ENCODE results near the gene ADGRA1.

ADGRA1 gene

GRCh38 chr10:133079836-133080682 lies 7.7 kb upstream of the ADGRA1 start:
- no peak for DNase-seq

GRCh38 chr10:133080683-133081040 lies 7.1 kb upstream of the ADGRA1 start:
- DNase-seq = no peak

DNA sequence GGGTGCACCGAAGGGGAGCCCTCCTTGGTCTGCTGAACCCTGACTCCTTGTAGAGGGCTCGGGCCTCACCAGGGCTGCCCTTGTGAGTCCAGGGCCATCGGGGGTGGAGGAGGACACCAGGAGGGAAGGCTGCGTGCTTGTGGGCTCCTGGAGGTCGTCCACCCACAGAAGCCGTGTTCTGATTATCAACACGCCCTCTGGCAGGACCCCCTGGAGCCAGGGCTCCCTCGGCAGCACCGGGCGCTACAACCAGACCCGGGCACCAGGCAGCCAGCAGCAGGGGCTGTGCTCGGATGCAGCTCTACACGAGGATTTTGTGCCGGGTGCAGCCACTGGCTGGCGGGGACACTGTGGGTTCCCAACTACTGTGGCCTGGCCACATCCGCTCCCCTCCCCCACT lies 6.1 kb upstream of the ADGRA1 start:
- DNase-seq = no peak

- DNase-seq = no peak
Observed at GRCh38 chr10:133082685-133083421, 4.9 kb upstream of the ADGRA1 start.

- DNase-seq = no peak
Observed at GRCh38 chr10:133083422-133084100, 4.2 kb upstream of the ADGRA1 start.

GRCh38 chr10:133084491-133084890 lies 3.2 kb upstream of the ADGRA1 start:
- no peak for DNase-seq

GRCh38 chr10:133085251-133086125 lies 2.2 kb upstream of the ADGRA1 start:
- no peak for DNase-seq

DNA sequence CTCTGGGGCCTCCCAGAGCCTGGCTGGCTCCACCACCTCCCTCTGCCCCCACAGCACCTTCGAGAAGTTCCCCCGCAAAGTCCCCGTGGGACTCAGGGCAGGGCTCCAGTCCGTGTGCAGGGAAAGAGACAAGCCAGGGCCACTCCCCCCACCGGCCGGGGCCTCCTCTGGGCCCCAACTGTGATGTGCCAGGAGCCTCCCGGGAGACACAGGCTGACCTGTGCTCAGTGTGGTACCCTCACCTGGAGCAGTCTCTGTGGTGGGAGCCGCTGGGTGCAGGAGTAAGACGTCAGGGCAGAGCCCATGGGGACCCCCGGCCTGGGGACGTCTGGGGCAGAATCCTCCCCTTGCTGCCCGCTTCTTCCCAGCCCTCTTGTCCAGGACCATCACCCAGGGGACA lies 1.5 kb upstream of the ADGRA1 start:
- DNase-seq = no peak

- no peak for DNase-seq
Observed at GRCh38 chr10:133087045-133087678, 562 bp upstream of the ADGRA1 start.

- no peak for DNase-seq
Observed at GRCh38 chr10:133088179-133088955, 643 bp downstream of the ADGRA1 start.

DNA sequence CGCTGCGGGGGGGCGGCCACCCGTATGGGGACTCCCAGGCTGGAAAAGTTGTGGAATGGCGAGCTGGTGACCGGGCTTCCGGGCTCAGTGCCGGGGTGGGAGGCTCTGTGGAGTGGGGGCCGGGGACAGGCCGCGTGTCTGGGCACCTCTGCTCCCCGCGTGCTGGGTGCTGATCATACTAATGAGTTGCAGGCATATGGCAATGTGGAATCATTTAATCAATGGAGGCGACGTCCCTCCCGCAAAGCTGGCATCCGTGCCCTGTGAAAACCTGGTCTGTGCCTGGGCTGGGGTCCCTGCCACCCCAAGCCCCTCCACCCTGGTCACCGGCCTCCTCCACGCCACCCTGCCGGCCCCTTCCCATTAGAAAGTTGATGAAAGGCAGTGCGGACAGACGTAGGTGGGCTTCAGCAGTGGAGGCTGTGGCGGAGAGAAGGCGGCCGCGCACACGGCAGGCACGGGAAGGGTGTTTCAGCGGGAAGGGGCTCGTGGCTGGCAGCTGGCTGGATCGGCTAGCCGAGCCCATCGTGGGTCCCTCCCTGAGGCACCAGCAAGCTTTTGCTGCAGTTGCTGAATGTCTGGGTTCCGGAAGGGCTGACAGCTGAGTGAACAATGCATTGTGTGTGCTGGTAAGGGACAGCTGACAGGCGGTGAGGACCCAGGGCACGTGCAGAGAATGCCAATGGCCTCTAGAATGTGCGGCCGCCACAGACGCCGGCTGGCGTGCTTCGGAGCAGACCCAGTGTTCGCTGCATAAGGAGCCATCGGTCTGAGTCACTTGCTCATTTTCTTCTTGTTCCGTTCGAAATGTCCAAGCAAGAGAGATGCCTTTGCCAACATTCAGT lies 1.5 kb downstream of the ADGRA1 start:
- no peak for DNase-seq

- DNase-seq = no peak
Observed at GRCh38 chr10:133090101-133090500, 2.4 kb downstream of the ADGRA1 start.

DNA sequence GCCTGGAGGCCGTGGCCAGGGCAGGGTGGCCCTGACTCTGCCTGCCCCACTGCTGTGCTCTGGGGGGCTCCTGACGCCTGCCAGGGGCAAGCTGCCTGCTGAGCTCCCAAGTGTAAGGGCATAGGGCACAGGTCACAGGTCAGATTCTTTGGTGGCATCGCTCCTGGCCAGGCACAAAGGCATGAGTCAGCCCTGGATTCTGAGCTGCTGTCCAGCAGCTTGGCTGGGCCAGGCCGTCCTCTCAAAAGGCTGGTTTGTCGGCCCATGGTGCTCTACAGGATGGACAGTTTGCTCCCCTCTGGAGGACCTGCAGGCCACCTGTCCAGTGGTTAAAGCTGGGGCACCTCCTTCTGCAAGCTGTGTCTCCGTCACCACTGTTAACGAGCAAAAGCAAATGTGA lies 2.9 kb downstream of the ADGRA1 start:
- no peak for DNase-seq

- no peak for DNase-seq
Observed at GRCh38 chr10:133091316-133091715, 3.6 kb downstream of the ADGRA1 start.

DNA sequence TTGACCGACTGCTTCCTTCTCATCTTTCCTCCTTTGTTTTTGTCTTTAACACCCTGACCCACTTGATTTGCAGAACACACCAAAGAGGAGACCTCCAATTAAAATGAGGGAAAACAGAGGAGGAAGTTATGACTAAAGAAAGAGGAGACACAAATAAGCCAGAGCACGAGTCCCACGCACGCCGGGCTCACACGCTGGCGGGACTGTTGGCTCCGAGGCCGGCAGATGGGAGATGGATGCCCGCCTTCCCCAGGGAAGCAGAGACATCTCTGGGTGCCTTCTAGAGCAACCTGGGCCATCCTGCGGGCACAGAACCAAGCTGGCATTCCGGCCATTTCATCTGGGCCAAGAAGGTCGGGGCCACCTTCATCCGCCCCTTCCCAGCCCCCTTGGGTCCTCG lies 5.6 kb downstream of the ADGRA1 start:
- no peak for DNase-seq

- DNase-seq = no peak
Observed at GRCh38 chr10:133094286-133094685, 6.6 kb downstream of the ADGRA1 start.

- DNase-seq = no peak
Observed at GRCh38 chr10:133094866-133095265, 7.1 kb downstream of the ADGRA1 start.

DNA sequence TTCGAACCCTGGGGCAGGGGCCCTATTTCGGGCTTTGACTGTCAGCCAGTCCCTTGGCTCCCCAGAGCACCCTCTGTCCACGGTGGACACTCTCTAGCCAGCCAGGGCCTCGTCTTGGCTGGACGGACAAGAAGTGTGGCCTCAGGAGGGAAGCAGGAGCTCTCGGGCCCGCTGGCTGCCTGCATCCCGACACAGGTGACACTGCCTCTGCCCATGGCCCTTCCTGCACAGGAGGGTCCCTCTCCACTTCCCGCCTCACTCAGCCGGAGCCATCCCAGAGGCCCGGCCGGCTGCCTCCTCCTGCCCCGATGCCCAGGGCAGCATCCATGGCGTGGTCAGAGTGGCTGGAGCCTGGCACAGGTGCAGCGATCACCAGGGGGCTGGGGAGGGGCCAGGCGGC lies 7.9 kb downstream of the ADGRA1 start:
- no peak for DNase-seq

DNA sequence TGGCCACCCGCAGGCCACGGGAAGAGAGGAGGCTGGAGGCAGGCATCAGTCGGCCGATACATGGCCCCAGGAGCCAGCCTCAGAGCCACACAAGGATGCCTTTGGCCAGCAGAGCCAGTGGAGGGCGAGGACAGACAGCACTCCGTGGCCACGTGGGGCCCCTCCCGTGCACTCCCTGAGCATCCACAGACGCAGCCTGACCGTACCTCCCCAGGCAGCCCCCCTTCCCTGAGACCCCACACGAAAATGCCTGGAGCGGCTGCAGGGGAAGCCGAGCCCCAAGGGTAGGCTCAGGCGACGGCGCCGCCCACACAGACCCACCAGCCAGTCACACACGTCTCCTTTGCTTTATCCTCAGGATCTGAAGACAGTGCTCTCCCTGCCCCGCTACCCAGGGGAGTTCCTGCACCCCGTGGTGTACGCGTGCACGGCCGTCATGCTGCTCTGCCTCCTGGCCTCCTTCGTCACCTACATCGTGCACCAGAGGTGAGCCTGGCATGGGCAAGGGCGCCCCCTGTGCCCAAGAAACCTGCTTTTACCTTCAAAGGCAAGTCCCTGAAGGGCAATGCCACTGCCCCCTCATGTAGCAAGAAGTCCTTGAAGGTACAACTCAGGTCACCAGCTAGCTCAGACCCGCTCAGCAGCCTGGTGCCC lies 9.0 kb downstream of the ADGRA1 start:
- no peak for DNase-seq

- DNase-seq = no peak
Observed at GRCh38 chr10:133097418-133097817, 9.7 kb downstream of the ADGRA1 start.

Measured in right forelimb (tissue), 1 donor.